GM12875 (cell line): ENCODE measurements around the gene NCOR2.

Experiments
- H3K4me3 ChIP-seq: one replicate; pipeline ENCODE4 v1.5.1; 2011; ENCODE audit warnings: low read depth, low read length, control low read depth
- CTCF ChIP-seq: IDR thresholded peaks from 2 replicates; pipeline ENCODE4 v1.5.1; 2011; ENCODE audit warnings: low read depth, mild to moderate bottlenecking, control low read depth, inconsistent platforms, low read length, moderate library complexity, borderline replicate concordance; ENCODE audit not compliant: insufficient read depth

The NCOR2 gene

GRCh38 chr12:124566997-124567672, at the start of gene NCOR2:
Gene NCOR2, minus strand, starts transcription at chr12:124567612. Its CDS starts 72,361 bp downstream, at chr12:124495251.
- peak within 1 kb of the TSS; percentile 90 for H3K4me3 ChIP-seq
- TF ChIP-seq CTCF, result no peak

DNA sequence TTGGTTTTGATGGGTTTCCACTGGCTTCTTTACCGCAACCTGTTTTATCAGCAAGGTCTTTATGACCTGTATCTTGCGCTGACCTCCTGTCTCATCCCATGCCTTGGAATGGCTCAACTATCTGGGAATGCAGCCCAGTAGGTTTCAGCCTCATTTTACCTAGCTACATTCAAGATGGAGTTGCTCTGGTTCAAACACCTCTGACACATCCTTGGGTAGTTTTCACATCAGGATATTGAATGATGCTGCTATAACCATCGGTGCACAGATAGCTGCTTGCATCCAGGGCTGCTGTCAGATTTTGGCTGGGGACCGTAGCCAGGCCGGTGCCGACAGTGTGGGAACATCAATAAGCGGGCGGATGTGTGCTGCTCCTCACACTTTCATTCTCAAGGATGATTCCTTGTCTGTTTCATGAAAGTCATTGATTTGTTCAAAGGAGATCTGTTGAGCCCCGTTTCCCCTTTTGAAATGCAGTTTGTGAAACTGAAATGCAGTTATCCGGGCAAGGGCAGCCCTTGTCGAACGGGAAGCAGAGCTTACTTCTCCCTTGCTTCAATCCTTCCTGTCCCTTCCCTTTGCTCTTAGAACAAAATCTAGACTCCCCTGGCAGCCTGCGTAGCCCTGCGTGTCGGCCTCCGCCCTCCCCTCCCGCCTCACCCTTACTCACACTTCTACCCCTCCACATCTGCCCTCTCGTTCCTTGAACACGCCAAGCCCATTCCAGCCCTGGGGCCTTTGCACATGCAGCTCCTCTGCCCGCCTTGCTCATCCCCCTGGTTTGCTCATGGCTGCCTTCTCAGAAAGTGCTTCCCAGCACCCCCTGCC, 49.2 kb upstream of the NCOR2 start:
- TF ChIP-seq CTCF, result no peak
- no peak overlapping the region for H3K4me3 ChIP-seq

GRCh38 chr12:124614512-124615292, 47.3 kb upstream of the NCOR2 start:
- no peak for TF ChIP-seq CTCF
- H3K4me3 ChIP-seq, result no peak overlapping the region

DNA sequence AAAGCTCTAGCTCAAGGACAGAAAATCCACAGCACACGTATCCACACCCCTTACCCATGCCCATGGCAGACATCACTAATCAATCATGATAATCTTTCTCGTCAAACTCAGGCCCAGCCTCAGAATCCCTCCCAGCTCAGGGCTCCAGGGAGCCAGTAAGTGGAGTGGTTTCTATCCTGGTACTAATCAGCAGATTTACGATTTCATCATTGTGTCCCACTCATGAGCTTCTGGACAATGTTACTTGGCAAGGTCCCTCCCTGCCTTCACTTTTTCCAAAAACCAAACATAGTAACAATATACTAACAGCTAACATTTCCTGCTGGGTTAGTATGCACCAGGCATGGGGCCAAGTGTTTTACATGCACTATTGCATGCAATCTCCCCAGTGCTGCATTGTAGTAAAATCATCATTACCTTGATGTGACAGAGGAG, 45.8 kb upstream of the NCOR2 start:
- TF ChIP-seq CTCF, result no peak
- no peak overlapping the region for H3K4me3 ChIP-seq

DNA sequence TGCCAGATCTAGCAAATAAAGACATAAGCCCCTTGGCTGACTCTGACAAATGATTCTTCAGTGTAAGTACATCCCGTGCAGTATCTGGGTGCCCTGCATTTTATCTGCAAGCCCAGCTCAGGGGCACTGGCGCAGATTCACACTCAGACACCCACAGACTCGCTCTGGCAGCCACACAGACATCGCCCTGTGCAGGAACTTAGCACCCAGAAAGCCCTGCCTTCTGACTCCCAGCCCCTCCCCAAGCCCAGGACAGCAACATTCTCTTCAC, 44.9 kb upstream of the NCOR2 start:
- no peak overlapping the region for H3K4me3 ChIP-seq
- no peak for TF ChIP-seq CTCF

GRCh38 chr12:124611559-124612409, 44.4 kb upstream of the NCOR2 start:
- no peak overlapping the region for H3K4me3 ChIP-seq
- no peak for TF ChIP-seq CTCF
